HCT116 (cell line): ENCODE data around the gene EEA1. TPM values are rescaled to one million over a fixed set of nuclear protein-coding genes. Genes with fewer than 3 reads are reported as not detected.

Experiments used
- ATAC-seq: fragments of 200-7000 bp; cut with Tn5 transposase; 2 replicates; pipeline ENCODE4 v1.9.1; 2020; ENCODE audit warnings: mild to moderate bottlenecking, moderate library complexity
- BruUV-seq: library from RNA; stranded (reverse); fragments of 400-500 nt; replicated peaks from 2 replicates; lab custom pipeline; 2021; lab: Mats Ljungman, UMichigan
- CTCF ChIA-PET: fragments of 300-600 bp; sonication (Branson Sonifier 250); formaldehyde crosslinking; loops from one replicate; lab custom pipeline; 2021; ENCODE audit warnings: antibody characterized with exemption; lab: Charles Lee
- POLR2A ChIA-PET: fragments of 300-600, 350-600 bp; sonication (Branson Sonifier 250); formaldehyde crosslinking; loops from one replicate; lab custom pipeline; 2021; ENCODE audit warnings: antibody characterized with exemption; lab: Charles Lee
- RAD21 ChIA-PET, 2 experiments: fragments of 300-600 bp; sonication (Branson Sonifier 250); formaldehyde crosslinking; loops; one replicate each; lab custom pipeline; 2023; ENCODE audit warnings: low total read pairs in 2 of 2; ENCODE audit not compliant: uncharacterized antibody in 2 of 2, unreplicated experiment in 2 of 2, low non-redundant PET in 1 of 2; lab: Charles Lee
- DNase-seq: peaks from one replicate; pipeline ENCODE4 v3.0.0-alpha.2; 2010; ENCODE audit warnings: low read depth, low spot score
- H2AFZ ChIP-seq: fragments of 200-600 bp; shearing (Covaris generic), sonication (generic); 2 replicates; pipeline ENCODE4 v1.6.1; 2017; ENCODE audit warnings: low read depth, mixed run types, mixed read lengths, antibody characterized with exemption, low read length; ENCODE audit not compliant: poor library complexity, severe bottlenecking
- H3K27ac ChIP-seq: 2 replicates; pipeline ENCODE4 v1.5.1; 2012; ENCODE audit warnings: low read depth, low read length
- H3K27me3 ChIP-seq: fragments of 200-600 bp; sonication (generic); 2 replicates; pipeline ENCODE4 v1.6.1; 2016; ENCODE audit warnings: mixed run types, low read length, mixed read lengths; ENCODE audit not compliant: insufficient read depth
- H3K36me3 ChIP-seq, 2 experiments: fragments of 200-500 bp in 1 of 2; fragments of 200-600 bp in 1 of 2; sonication (Bioruptor generic) in 1 of 2; sonication (generic) in 1 of 2; 2 replicates each; pipeline versions ENCODE4 v1.5.1 to v1.6.1; 2014 to 2016; ENCODE audit warnings: low read length in 2 of 2, inconsistent platforms in 1 of 2, mixed read lengths in 1 of 2, mixed run types in 1 of 2; ENCODE audit not compliant: insufficient read depth in 2 of 2, control insufficient read depth in 1 of 2
- H3K4me1 ChIP-seq, 2 experiments: fragments of 200-600 bp in 1 of 2; sonication (generic) in 1 of 2; 2 replicates each; pipeline versions ENCODE4 v1.5.1 to v1.6.1; 2012 to 2017; ENCODE audit warnings: low read length in 2 of 2, inconsistent platforms in 1 of 2, mild to moderate bottlenecking in 1 of 2, mixed read lengths in 1 of 2, mixed run types in 1 of 2, moderate library complexity in 1 of 2; ENCODE audit not compliant: insufficient read depth in 2 of 2, control insufficient read depth in 1 of 2
- H3K4me2 ChIP-seq: fragments of 200-600 bp; sonication (generic); 2 replicates; pipeline ENCODE4 v1.6.1; 2017; ENCODE audit warnings: mixed run types, low read length, mixed read lengths
- H3K4me3 ChIP-seq, 2 experiments: fragments of 200-600 bp in 1 of 2; sonication (generic) in 1 of 2; replicated peaks in 1 of 2; 2 replicates each; pipeline ENCODE4 v1.5.1; 2011 to 2016; ENCODE audit warnings: low read length in 2 of 2, control low read depth in 1 of 2, low read depth in 1 of 2, mild to moderate bottlenecking in 1 of 2, mixed read lengths in 1 of 2, mixed run types in 1 of 2
- H3K79me2 ChIP-seq: fragments of 200-600 bp; sonication (generic); 2 replicates; pipeline ENCODE4 v1.6.1; 2017; ENCODE audit warnings: mild to moderate bottlenecking, mixed run types, low read length, moderate library complexity, mixed read lengths; ENCODE audit not compliant: insufficient read depth
- H3K9ac ChIP-seq: fragments of 200-600 bp; sonication (generic); 2 replicates; pipeline ENCODE4 v1.6.1; 2016; ENCODE audit warnings: low read length, mixed read lengths
- H3K9me2 ChIP-seq: fragments of 200-600 bp; sonication (generic), shearing (Covaris generic); 2 replicates; pipeline ENCODE4 v1.6.1; 2017; ENCODE audit warnings: mixed run types, mild to moderate bottlenecking, moderate library complexity; ENCODE audit not compliant: insufficient read depth
- H3K9me3 ChIP-seq, 2 experiments: fragments of 200-500 bp in 1 of 2; fragments of 200-600 bp in 1 of 2; sonication (Bioruptor generic) in 1 of 2; sonication (generic) in 1 of 2; 2 replicates each; pipeline ENCODE4 v1.6.1; 2014 to 2017; ENCODE audit warnings: low read length in 2 of 2, mixed read lengths in 2 of 2, inconsistent platforms in 1 of 2, low read depth in 1 of 2, mild to moderate bottlenecking in 1 of 2, mixed run types in 1 of 2, moderate library complexity in 1 of 2; ENCODE audit not compliant: control insufficient read depth in 1 of 2, insufficient read depth in 1 of 2
- H4K20me1 ChIP-seq: fragments of 200-600 bp; sonication (generic), shearing (Covaris generic); 2 replicates; pipeline ENCODE4 v1.6.1; 2017; ENCODE audit warnings: mixed run types, mild to moderate bottlenecking, moderate library complexity; ENCODE audit not compliant: insufficient read depth
- CEBPB ChIP-seq: IDR thresholded peaks from 2 replicates; pipeline ENCODE4 v1.6.1; 2012; ENCODE audit warnings: low read depth
- EGR1 ChIP-seq: IDR thresholded peaks from 2 replicates; pipeline ENCODE4 v1.6.1; 2012; ENCODE audit warnings: low read depth
- EZH2 ChIP-seq: fragments of 200-600 bp; sonication (generic); IDR thresholded peaks from 2 replicates; pipeline ENCODE4 v1.6.1; 2017; ENCODE audit warnings: antibody characterized with exemption, mixed run types
- EZH2phosphoT487 ChIP-seq: fragments of 200-600 bp; IDR thresholded peaks from 2 replicates; pipeline ENCODE4 v1.6.1; 2018; ENCODE audit warnings: antibody characterized with exemption, borderline replicate concordance
- FOSL1 ChIP-seq: IDR thresholded peaks from 2 replicates; pipeline ENCODE4 v1.6.1; 2012; ENCODE audit warnings: low read depth
- POLR2AphosphoS5 ChIP-seq: IDR thresholded peaks from 2 replicates; pipeline ENCODE4 v1.6.1; 2011; ENCODE audit warnings: mild to moderate bottlenecking, low read depth, low read length, moderate library complexity
- SIN3A ChIP-seq: IDR thresholded peaks from 2 replicates; pipeline ENCODE4 v1.6.1; 2012; ENCODE audit warnings: low read depth
- SRF ChIP-seq: IDR thresholded peaks from 2 replicates; pipeline ENCODE4 v1.6.1; 2012; ENCODE audit warnings: low read depth
- TCF7L2 ChIP-seq: IDR thresholded peaks from 2 replicates; pipeline ENCODE4 v1.7.0; 2011; ENCODE audit warnings: borderline replicate concordance, inconsistent platforms; ENCODE audit not compliant: insufficient read depth, insufficient read length; ENCODE audit errors: extremely low read depth
- YY1 ChIP-seq: IDR thresholded peaks from 2 replicates; pipeline ENCODE4 v1.6.1; 2011; ENCODE audit warnings: low read length, low read depth, moderate library complexity, mild to moderate bottlenecking; ENCODE audit not compliant: insufficient replicate concordance; ENCODE audit errors: extremely low read depth
- ZFX ChIP-seq: fragments of 450-650 bp; IDR thresholded peaks from 2 replicates; pipeline ENCODE4 v1.6.1; 2017
- ZNF274 ChIP-seq: fragments of 200-500 bp; sonication (Bioruptor generic); IDR thresholded peaks from 2 replicates; pipeline ENCODE4 v1.6.1; 2014; ENCODE audit warnings: mild to moderate bottlenecking, low read depth, low read length, inconsistent platforms
- intact Hi-C: fragments of 100-400 bp; cut with micrococcal nuclease; formaldehyde crosslinking; loops from 2 replicates; pipeline ENCODE4 v1.10.0; 2022
- total RNA-seq: library from RNA; stranded (reverse); gene quantifications from one replicate; pipeline ENCODE4 v1.2.1, GENCODE V29; 2021; ENCODE audit not compliant: unreplicated experiment
- TF ChIP-seq, protein P1 (sequence below): IDR thresholded peaks from 2 replicates; pipeline ENCODE4 v1.6.1; 2011; ENCODE audit warnings: mild to moderate bottlenecking, low read length, moderate library complexity; ENCODE audit not compliant: insufficient replicate concordance; ENCODE audit errors: extremely low read depth
- TF ChIP-seq, protein P2 (sequence below): IDR thresholded peaks from 2 replicates; pipeline ENCODE4 v1.6.1; 2012
- TF ChIP-seq, protein P3 (sequence below), 3 experiments: fragments of 200-600 bp in 1 of 3; sonication (generic) in 1 of 3; IDR thresholded peaks in 2 of 3; conservative IDR thresholded peaks in 1 of 3; 2 replicates each; pipeline ENCODE4 v1.5.1; 2012 to 2017; ENCODE audit warnings: low read depth in 2 of 3, low read length in 2 of 3, antibody characterized with exemption in 1 of 3, borderline replicate concordance in 1 of 3, control low read depth in 1 of 3, mild to moderate bottlenecking in 1 of 3, mixed read lengths in 1 of 3, mixed run types in 1 of 3, moderate library complexity in 1 of 3; ENCODE audit not compliant: insufficient read depth in 1 of 3

The EEA1 gene
- total RNA-seq, 1 experiment from 2014 or later: 13.8 TPM

DNA sequence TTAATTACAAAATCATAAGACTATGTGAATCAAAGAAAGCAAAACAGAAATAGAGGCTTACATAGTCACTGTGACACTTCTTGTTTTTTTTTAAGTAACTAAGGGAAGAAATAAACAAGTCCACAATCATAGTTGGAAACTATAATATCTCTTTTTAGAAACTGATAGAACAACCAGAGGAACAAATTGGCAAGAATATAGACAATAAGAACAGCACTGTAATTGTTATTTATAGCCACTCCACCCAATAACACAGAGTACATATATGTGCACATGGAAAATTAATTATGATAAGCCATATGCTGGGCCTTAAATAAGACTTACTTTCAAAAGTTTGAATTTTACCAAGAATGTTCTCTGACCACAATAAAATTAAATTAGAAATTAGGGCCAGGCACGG lies 125.2 kb downstream of the EEA1 start:
- H3K4me3 ChIP-seq: no peak overlapping the region
- no peak for DNase-seq
- no peaks in the 10 kb centered on the region for H3K9me3 ChIP-seq
- no peak for ATAC-seq
- H4K20me1 ChIP-seq: no peaks in the 10 kb centered on the region
- H3K36me3 ChIP-seq: no peaks in the 10 kb centered on the region
- H3K79me2 ChIP-seq: no peaks in the 10 kb centered on the region
- H3K4me1 ChIP-seq: no peaks in the 10 kb centered on the region
- RAD21 ChIA-PET: no interaction called here
- CTCF ChIA-PET: no interaction called here
- intact Hi-C loops: no loop called here
- no peak overlapping the region for H3K4me2 ChIP-seq
- H3K9me2 ChIP-seq: no peaks in the 10 kb centered on the region
- H3K27ac ChIP-seq: no peak overlapping the region
- no peaks in the 10 kb centered on the region for H3K27me3 ChIP-seq
- TF ChIP-seq ZNF274 (no peak), FOSL1 (no peak), CEBPB (no peak), SIN3A (no peak), SRF (no peak), TCF7L2 (no peak), EZH2 (no peak), EZH2phosphoT487 (no peak), POLR2AphosphoS5 (no peak), ZFX (no peak), EGR1 (no peak), YY1 (no peak)
- TF ChIP-seq, protein P1, sequence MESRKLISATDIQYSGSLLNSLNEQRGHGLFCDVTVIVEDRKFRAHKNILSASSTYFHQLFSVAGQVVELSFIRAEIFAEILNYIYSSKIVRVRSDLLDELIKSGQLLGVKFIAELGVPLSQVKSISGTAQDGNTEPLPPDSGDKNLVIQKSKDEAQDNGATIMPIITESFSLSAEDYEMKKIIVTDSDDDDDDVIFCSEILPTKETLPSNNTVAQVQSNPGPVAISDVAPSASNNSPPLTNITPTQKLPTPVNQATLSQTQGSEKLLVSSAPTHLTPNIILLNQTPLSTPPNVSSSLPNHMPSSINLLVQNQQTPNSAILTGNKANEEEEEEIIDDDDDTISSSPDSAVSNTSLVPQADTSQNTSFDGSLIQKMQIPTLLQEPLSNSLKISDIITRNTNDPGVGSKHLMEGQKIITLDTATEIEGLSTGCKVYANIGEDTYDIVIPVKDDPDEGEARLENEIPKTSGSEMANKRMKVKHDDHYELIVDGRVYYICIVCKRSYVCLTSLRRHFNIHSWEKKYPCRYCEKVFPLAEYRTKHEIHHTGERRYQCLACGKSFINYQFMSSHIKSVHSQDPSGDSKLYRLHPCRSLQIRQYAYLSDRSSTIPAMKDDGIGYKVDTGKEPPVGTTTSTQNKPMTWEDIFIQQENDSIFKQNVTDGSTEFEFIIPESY: no peak
- TF ChIP-seq, protein P2, sequence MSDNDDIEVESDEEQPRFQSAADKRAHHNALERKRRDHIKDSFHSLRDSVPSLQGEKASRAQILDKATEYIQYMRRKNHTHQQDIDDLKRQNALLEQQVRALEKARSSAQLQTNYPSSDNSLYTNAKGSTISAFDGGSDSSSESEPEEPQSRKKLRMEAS: no peak
- TF ChIP-seq, protein P3, sequence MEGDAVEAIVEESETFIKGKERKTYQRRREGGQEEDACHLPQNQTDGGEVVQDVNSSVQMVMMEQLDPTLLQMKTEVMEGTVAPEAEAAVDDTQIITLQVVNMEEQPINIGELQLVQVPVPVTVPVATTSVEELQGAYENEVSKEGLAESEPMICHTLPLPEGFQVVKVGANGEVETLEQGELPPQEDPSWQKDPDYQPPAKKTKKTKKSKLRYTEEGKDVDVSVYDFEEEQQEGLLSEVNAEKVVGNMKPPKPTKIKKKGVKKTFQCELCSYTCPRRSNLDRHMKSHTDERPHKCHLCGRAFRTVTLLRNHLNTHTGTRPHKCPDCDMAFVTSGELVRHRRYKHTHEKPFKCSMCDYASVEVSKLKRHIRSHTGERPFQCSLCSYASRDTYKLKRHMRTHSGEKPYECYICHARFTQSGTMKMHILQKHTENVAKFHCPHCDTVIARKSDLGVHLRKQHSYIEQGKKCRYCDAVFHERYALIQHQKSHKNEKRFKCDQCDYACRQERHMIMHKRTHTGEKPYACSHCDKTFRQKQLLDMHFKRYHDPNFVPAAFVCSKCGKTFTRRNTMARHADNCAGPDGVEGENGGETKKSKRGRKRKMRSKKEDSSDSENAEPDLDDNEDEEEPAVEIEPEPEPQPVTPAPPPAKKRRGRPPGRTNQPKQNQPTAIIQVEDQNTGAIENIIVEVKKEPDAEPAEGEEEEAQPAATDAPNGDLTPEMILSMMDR (IDR thresholded peaks at IDR 0.05 in 2 of 3, conservative IDR thresholded peaks at IDR 0.05 in 1 of 3; ENCODE audit: borderline replicate concordance in 1 of 3, insufficient read depth in 1 of 3, low read depth in 2 of 3, low read length in 2 of 3): no peak
- BruUV-seq: no TSS peak
- no peak overlapping the region for H3K9ac ChIP-seq
- POLR2A ChIA-PET: no interaction called here
- H2AFZ ChIP-seq: no peak overlapping the region
